H1 (cell line): ENCODE measurements around the gene TLCD3A. TPM values are rescaled to one million over a fixed set of nuclear protein-coding genes. Genes with fewer than 3 reads are reported as not detected.

Experiments
- CTCF ChIA-PET: fragments of 300-600 bp; sonication (Branson Sonifier 250); formaldehyde crosslinking; loops from one replicate; lab custom pipeline; 2021; ENCODE audit not compliant: partially characterized antibody; lab: Charles Lee
- POLR2A ChIA-PET: fragments of 300-600 bp; sonication (Branson Sonifier 250); formaldehyde crosslinking; loops from one replicate; lab custom pipeline; 2021; ENCODE audit warnings: inconsistent platforms; ENCODE audit not compliant: partially characterized antibody; lab: Charles Lee
- DNase-seq, 2 experiments: peaks; one replicate each; pipeline versions ENCODE4 v3.0.0 to v3.0.0-alpha.2; 2010 to 2022; ENCODE audit warnings: low spot score in 2 of 2, low read depth in 1 of 2, mixed read lengths in 1 of 2
- FAIRE-seq: peaks from 2 replicates; lab custom pipeline; 2011; peaks lifted over from hg19 to GRCh38; lab: Jason Lieb, UNC
- H2AFZ ChIP-seq: 2 replicates; pipeline ENCODE4 v1.8.1; 2012; ENCODE audit warnings: low read length, inconsistent platforms
- H2AK5ac ChIP-seq: 2 replicates; pipeline ENCODE4 v1.6.1; 2013; ENCODE audit warnings: low read depth, low read length
- H2BK120ac ChIP-seq: replicated peaks from 2 replicates; pipeline ENCODE3; 2013; ENCODE audit warnings: low read depth, low read length, inconsistent platforms
- H2BK12ac ChIP-seq: 2 replicates; pipeline ENCODE4 v1.6.1; 2013; ENCODE audit warnings: low read depth, low read length
- H2BK15ac ChIP-seq: 2 replicates; pipeline ENCODE4 v1.6.1; 2013; ENCODE audit warnings: low read length
- H2BK20ac ChIP-seq: 2 replicates; pipeline ENCODE4 v1.6.1; 2013; ENCODE audit warnings: low read length
- H2BK5ac ChIP-seq: 2 replicates; pipeline ENCODE4 v1.6.1; 2013; ENCODE audit warnings: low read depth, low read length
- H3K14ac ChIP-seq: 2 replicates; pipeline ENCODE4 v1.6.1; 2013; ENCODE audit warnings: inconsistent platforms; ENCODE audit not compliant: insufficient read length
- H3K18ac ChIP-seq: 2 replicates; pipeline ENCODE4 v1.6.1; 2013; ENCODE audit warnings: low read length; ENCODE audit errors: extremely low read depth
- H3K23ac ChIP-seq: 2 replicates; pipeline ENCODE4 v1.6.1; 2013; ENCODE audit warnings: inconsistent platforms; ENCODE audit not compliant: insufficient read length
- H3K23me2 ChIP-seq: 2 replicates; pipeline ENCODE4 v1.6.1; 2013; ENCODE audit warnings: low read depth, low read length
- H3K27ac ChIP-seq: 2 replicates; pipeline ENCODE4 v1.6.1; 2011; ENCODE audit warnings: low read depth, low read length, inconsistent platforms
- H3K27me3 ChIP-seq, 4 experiments: replicated peaks in 1 of 4; 1 replicate in 1 of 4; 2 replicates in 3 of 4; pipeline versions ENCODE4 v1.6.1 to v1.8.1; 2011 to 2013; ENCODE audit warnings: low read length in 3 of 4, mild to moderate bottlenecking in 3 of 4, inconsistent platforms in 2 of 4, mixed read lengths in 2 of 4, moderate library complexity in 1 of 4; ENCODE audit not compliant: control insufficient read depth in 3 of 4, insufficient read depth in 3 of 4; ENCODE audit errors: extremely low read depth in 1 of 4
- H3K36me3 ChIP-seq, 4 experiments: 2 replicates each; pipeline versions ENCODE4 v1.6.1 to v1.8.1; 2011 to 2013; ENCODE audit warnings: mild to moderate bottlenecking in 4 of 4, low read length in 3 of 4, moderate library complexity in 2 of 4, control low read depth in 1 of 4, inconsistent platforms in 1 of 4; ENCODE audit not compliant: insufficient read depth in 4 of 4, control insufficient read depth in 2 of 4
- H3K4ac ChIP-seq: replicated peaks from 2 replicates; pipeline ENCODE3; 2013; ENCODE audit warnings: low read length, low read depth, mixed read lengths, inconsistent platforms; ENCODE audit not compliant: insufficient read length
- H3K4me1 ChIP-seq, 4 experiments: replicated peaks in 1 of 4; 1 replicate in 1 of 4; 2 replicates in 3 of 4; pipeline versions ENCODE4 v1.6.1 to v1.8.1; 2011 to 2013; ENCODE audit warnings: low read length in 3 of 4, inconsistent platforms in 2 of 4, mixed read lengths in 1 of 4; ENCODE audit not compliant: insufficient read depth in 4 of 4, control insufficient read depth in 3 of 4
- H3K4me2 ChIP-seq, 2 experiments: 2 replicates each; pipeline versions ENCODE4 v1.6.1 to v1.8.1; 2011 to 2013; ENCODE audit warnings: low read depth in 2 of 2, low read length in 2 of 2, control low read depth in 1 of 2, inconsistent platforms in 1 of 2, mild to moderate bottlenecking in 1 of 2; ENCODE audit not compliant: insufficient read depth in 1 of 2
- H3K4me3 ChIP-seq, 4 experiments: fragments of 200-600, 300-600 bp in 1 of 4; sonication (generic), shearing (Covaris generic), sonication (Bioruptor Twin) in 1 of 4; 2 replicates each; pipeline versions ENCODE4 v1.5.1 to v1.8.1; 2011 to 2016; ENCODE audit warnings: low read length in 4 of 4, low read depth in 3 of 4, control low read depth in 2 of 4, inconsistent platforms in 2 of 4, mild to moderate bottlenecking in 2 of 4, mixed read lengths in 1 of 4, moderate library complexity in 1 of 4; ENCODE audit not compliant: insufficient read depth in 2 of 4; ENCODE audit errors: extremely low read depth in 1 of 4
- H3K56ac ChIP-seq: replicated peaks from 2 replicates; pipeline ENCODE3; 2013; ENCODE audit warnings: low read depth, mild to moderate bottlenecking, mixed read lengths, low read length, inconsistent platforms; ENCODE audit not compliant: insufficient read length
- H3K79me1 ChIP-seq: 2 replicates; pipeline ENCODE4 v1.6.1; 2013; ENCODE audit warnings: low read depth, low read length, control low read depth
- H3K79me2 ChIP-seq, 2 experiments: 2 replicates each; pipeline versions ENCODE4 v1.6.1 to v1.8.1; 2012 to 2013; ENCODE audit warnings: low read length in 2 of 2, mild to moderate bottlenecking in 2 of 2, inconsistent platforms in 1 of 2; ENCODE audit not compliant: insufficient read depth in 2 of 2, control insufficient read depth in 1 of 2
- H3K9ac ChIP-seq, 4 experiments: replicated peaks in 1 of 4; 1 replicate in 1 of 4; 2 replicates in 3 of 4; pipeline versions ENCODE4 v1.6.1 to v1.8.1; 2011 to 2013; ENCODE audit warnings: low read depth in 3 of 4, low read length in 3 of 4, control low read depth in 2 of 4, mild to moderate bottlenecking in 2 of 4, moderate library complexity in 2 of 4, inconsistent platforms in 1 of 4; ENCODE audit errors: extremely low read depth in 1 of 4
- H3K9me3 ChIP-seq, 2 experiments: 2 replicates each; pipeline versions ENCODE4 v1.6.1 to v1.8.1; 2012 to 2013; ENCODE audit warnings: mild to moderate bottlenecking in 2 of 2, moderate library complexity in 2 of 2, control low read depth in 1 of 2, inconsistent platforms in 1 of 2, low read depth in 1 of 2, low read length in 1 of 2, mixed read lengths in 1 of 2; ENCODE audit not compliant: insufficient read depth in 2 of 2
- H4K20me1 ChIP-seq, 2 experiments: replicated peaks in 1 of 2; 2 replicates each; pipeline versions ENCODE3 to v1.8.1; 2011 to 2013; ENCODE audit warnings: inconsistent platforms in 2 of 2, low read length in 2 of 2, mild to moderate bottlenecking in 1 of 2; ENCODE audit not compliant: insufficient read depth in 2 of 2, control insufficient read depth in 1 of 2
- H4K5ac ChIP-seq: 2 replicates; pipeline ENCODE4 v1.6.1; 2013; ENCODE audit warnings: low read length, low read depth, mixed read lengths, inconsistent platforms; ENCODE audit not compliant: insufficient read length
- H4K8ac ChIP-seq: 2 replicates; pipeline ENCODE4 v1.8.0; 2013; ENCODE audit warnings: mild to moderate bottlenecking, moderate library complexity, low read length, inconsistent platforms; ENCODE audit not compliant: insufficient read depth; ENCODE audit errors: extremely low read depth
- H4K91ac ChIP-seq: replicated peaks from 2 replicates; pipeline ENCODE3; 2013; ENCODE audit warnings: low read length, mixed read lengths, inconsistent platforms; ENCODE audit not compliant: insufficient read length
- CBX5 ChIP-seq: fragments of 300-800, 300-1000 bp; sonication (generic); IDR thresholded peaks from 2 replicates; pipeline ENCODE4 v1.7.1; 2016; ENCODE audit warnings: antibody characterized with exemption, low read length, low read depth
- TEAD4 ChIP-seq: IDR thresholded peaks from 2 replicates; pipeline ENCODE4 v1.6.1; 2012; ENCODE audit warnings: low read depth, low read length, inconsistent platforms, mixed read lengths
- WGBS, 2 experiments: shearing (Covaris generic) in 1 of 2; methylation state at CpG; one replicate each; pipeline versions ENCODE4 v1.1.6 to v1.1.7; 2013 to 2015; ENCODE audit warnings: low lambda C conversion rate in 2 of 2, mixed read lengths in 2 of 2, inconsistent platforms in 1 of 2, low coverage in 1 of 2, missing lambda C conversion rate in 1 of 2; ENCODE audit not compliant: insufficient replicate concordance in 2 of 2, insufficient coverage in 1 of 2, insufficient read length in 1 of 2; ENCODE audit errors: extremely low coverage in 1 of 2, missing lambda C conversion rate in 1 of 2; 5-methylcytosine and 5-hydroxymethylcytosine counted together
- polyA plus RNA-seq, 7 experiments: library from polyadenylated mRNA; depleted of rRNA in 3 of 7; stranded (reverse) in 5 of 7; unstranded in 2 of 7; fragments of >200 nt in 5 of 7; fragments of 200-250 nt in 2 of 7; gene quantifications; 1 replicate in 5 of 7; 2 replicates in 1 of 7; 4 replicates in 1 of 7; pipeline versions ENCODE4 v1.2.1 to v1.2.3, GENCODE V29; 2011 to 2013; ENCODE audit warnings: missing spikeins in 2 of 7, mixed read lengths in 2 of 7
- total RNA-seq: library from RNA; stranded (reverse); fragmentation: NEBNext Ultra II Directional; extraction: Animal tissue kit (Norgen Biotek cat#: 25700); gene quantifications from 2 replicates; pipeline ENCODE4 v1.2.1, GENCODE V29; 2021

TLCD3A gene
- total and polyA plus RNA-seq, 2 of the 8 experiments (the other 6 are each of a cell fraction or from before 2014, with no cell fraction given) = 26.1 to 48.8 TPM

GRCh38 chr17:784143-784542, 51.7 kb downstream of the TLCD3A start:
- H3K27ac ChIP-seq = no peak overlapping the region
- no peak overlapping the region for H3K9ac ChIP-seq
- TF ChIP-seq TEAD4 (no peak), CBX5 (no peak)
- no peaks in the 10 kb centered on the region for H3K9me3 ChIP-seq
- no peak overlapping the region for H4K91ac ChIP-seq
- no peak overlapping the region for H3K4ac ChIP-seq
- H3K36me3 ChIP-seq = peaks cover 4 to 22% (median 13%) of the 10 kb centered on the region in 4 experiments; a peak in 6 of 8 replicates
- 0 out of 2 replicates have a peak, but pooled peaks cover 2% of the 10 kb centered on the region for H3K23me2 ChIP-seq
- H2AFZ ChIP-seq = no peak overlapping the region
- DNase-seq = no peak
- H2AK5ac ChIP-seq = no peak overlapping the region
- H3K23ac ChIP-seq = no peak overlapping the region
- POLR2A ChIA-PET = interaction anchor here (0.7 kb wide), 2 partner anchors 18 to 441 kb away, joined by 3 to 4 read pairs; no protein-coding TSS in a partner anchor
- H2BK20ac ChIP-seq = no peak overlapping the region
- H2BK120ac ChIP-seq = no peak overlapping the region
- H3K18ac ChIP-seq = no peak overlapping the region
- H2BK5ac ChIP-seq = no peak overlapping the region
- no peak overlapping the region for H4K5ac ChIP-seq
- H3K4me1 ChIP-seq = 0 out of 7 replicates have a peak, but pooled peaks cover 0 to 1% (median 0%) of the 10 kb centered on the region in 4 experiments
- no peaks in the 10 kb centered on the region for H3K27me3 ChIP-seq
- H4K20me1 ChIP-seq = peaks cover 1 to 5% of the 10 kb centered on the region in 2 experiments
- WGBS, 2 experiments = 84% methylated on average over 3 of the region's 3 CpGs; no CpG with 5 or more reads in 1 of the 2 experiments
- H3K4me3 ChIP-seq = no peak overlapping the region
- CTCF ChIA-PET = interaction anchor here (0.9 kb wide), 1 partner anchor 175 kb away, joined by 3 read pairs; no protein-coding TSS in a partner anchor
- peaks cover 7 to 53% of the 10 kb centered on the region in 2 experiments for H3K79me2 ChIP-seq
- no peak overlapping the region for H4K8ac ChIP-seq
- H3K14ac ChIP-seq = no peak overlapping the region
- H3K4me2 ChIP-seq = no peak overlapping the region; a peak in 2 of 4 replicates
- H2BK12ac ChIP-seq = no peak overlapping the region
- no peak overlapping the region for H3K56ac ChIP-seq
- no peak for FAIRE-seq
- no peak overlapping the region for H2BK15ac ChIP-seq
- peaks cover 2% of the 10 kb centered on the region for H3K79me1 ChIP-seq
